A673 (cell line): ENCODE measurements around the gene ASNS. TPM values are rescaled to one million over a fixed set of nuclear protein-coding genes. Genes with fewer than 3 reads are reported as not detected.
"Not testable (repeated sequence)": the region's sequence is repeated elsewhere in the genome, so short reads cannot be mapped to it uniquely, and the experiment has no call there.

Experiments
- BruUV-seq: library from RNA; stranded (reverse); fragments of 400-500 nt; replicated peaks from 2 replicates; lab custom pipeline; 2021; lab: Mats Ljungman, UMichigan
- CTCF ChIA-PET: fragments of 300-600 bp; sonication (Branson Sonifier 250); formaldehyde crosslinking; loops from one replicate; lab custom pipeline; 2022; ENCODE audit warnings: antibody characterized with exemption; lab: Charles Lee
- POLR2A ChIA-PET: fragments of 300-600 bp; sonication (Branson Sonifier 250); formaldehyde crosslinking; loops from one replicate; lab custom pipeline; 2022; ENCODE audit warnings: antibody characterized with exemption; ENCODE audit not compliant: low non-redundant PET; lab: Charles Lee
- DNase-seq: peaks from one replicate; pipeline ENCODE4 v3.0.0-alpha.2; 2015; ENCODE audit warnings: low spot score
- H3K27ac ChIP-seq: fragments of 200-600 bp; sonication (generic); 2 replicates; pipeline ENCODE4 v1.5.1; 2016; ENCODE audit warnings: mixed run types, low read depth, mild to moderate bottlenecking, mixed read lengths, antibody characterized with exemption, low read length; ENCODE audit not compliant: poor library complexity, severe bottlenecking
- H3K27me3 ChIP-seq: fragments of 200-600 bp; sonication (generic); replicated peaks from 2 replicates; pipeline ENCODE4 v1.6.1; 2017; ENCODE audit warnings: mixed run types, low read depth, mild to moderate bottlenecking, mixed read lengths, antibody characterized with exemption, low read length; ENCODE audit not compliant: insufficient read depth, poor library complexity
- H3K36me3 ChIP-seq: fragments of 200-600 bp; sonication (generic); 2 replicates; pipeline ENCODE4 v1.6.1; 2016; ENCODE audit warnings: mixed run types, mild to moderate bottlenecking, mixed read lengths, antibody characterized with exemption, low read length; ENCODE audit not compliant: insufficient read depth, poor library complexity, severe bottlenecking
- H3K4me1 ChIP-seq: fragments of 200-600 bp; sonication (generic); 2 replicates; pipeline ENCODE4 v1.6.1; 2017; ENCODE audit warnings: mixed run types, mild to moderate bottlenecking, mixed read lengths, antibody characterized with exemption, low read length; ENCODE audit not compliant: insufficient read depth, poor library complexity, severe bottlenecking
- H3K4me3 ChIP-seq: fragments of 200-600 bp; sonication (generic); 2 replicates; pipeline ENCODE4 v1.5.1; 2016; ENCODE audit warnings: low read depth, mixed run types, mild to moderate bottlenecking, mixed read lengths, low read length; ENCODE audit not compliant: poor library complexity, severe bottlenecking
- H3K9me3 ChIP-seq: fragments of 200-600 bp; sonication (generic); 2 replicates; pipeline ENCODE4 v1.6.1; 2016; ENCODE audit warnings: mixed run types, low read depth, mild to moderate bottlenecking, mixed read lengths, antibody characterized with exemption, low read length; ENCODE audit not compliant: poor library complexity, severe bottlenecking
- EZH2 ChIP-seq: fragments of 200-600 bp; sonication (generic); IDR thresholded peaks from 2 replicates; pipeline ENCODE4 v1.6.1; 2017; ENCODE audit warnings: borderline replicate concordance, low read depth, mild to moderate bottlenecking, mixed read lengths, antibody characterized with exemption, low read length; ENCODE audit not compliant: poor library complexity, severe bottlenecking
- intact Hi-C: fragments of 100-400 bp; cut with micrococcal nuclease; formaldehyde crosslinking; loops from one replicate; pipeline ENCODE4 v1.10.0; 2022; ENCODE audit not compliant: unreplicated experiment
- total RNA-seq: library from RNA; stranded (reverse); gene quantifications from 2 replicates; pipeline ENCODE4 v1.2.3, GENCODE V29; 2021
- TF ChIP-seq, protein P1 (sequence below): fragments of 300-800, 200-600 bp; sonication (generic); conservative IDR thresholded peaks from 2 replicates; pipeline ENCODE4 v1.5.1; 2017; ENCODE audit warnings: low read depth, mild to moderate bottlenecking, antibody characterized with exemption, low read length, moderate library complexity, mixed read lengths

The ASNS gene
- total RNA-seq, 1 experiment from 2014 or later, result 104 TPM

- CTCF ChIA-PET, DNase-seq, intact Hi-C loops, H3K4me3 ChIP-seq, H3K9me3 ChIP-seq, H3K27me3 ChIP-seq, BruUV-seq, H3K4me1 ChIP-seq, H3K36me3 ChIP-seq, H3K27ac ChIP-seq, POLR2A ChIA-PET: not testable (repeated sequence)
These were observed 7.3 kb upstream of the ASNS start for GRCh38 chr7:97879527-97879926.

DNA sequence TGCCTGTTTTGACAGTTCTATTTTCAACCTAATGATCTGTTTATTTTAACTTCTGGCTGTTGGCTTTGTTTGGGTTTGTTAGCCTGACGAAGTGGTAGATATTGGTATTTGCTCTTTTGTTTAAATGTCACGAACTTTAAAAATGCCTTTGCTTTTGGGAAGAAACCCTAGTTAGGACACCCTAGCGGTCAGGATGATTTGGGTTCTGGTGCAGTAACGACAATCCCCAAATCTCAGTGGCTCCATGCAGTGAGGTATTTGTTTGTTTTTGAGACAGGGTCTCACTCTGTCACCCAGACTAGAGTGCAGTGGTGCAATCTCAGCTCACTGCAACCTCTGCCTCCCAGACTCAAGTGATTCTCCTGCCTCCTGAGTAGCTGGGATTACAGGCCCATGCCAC is 2.7 kb upstream of the ASNS start:
- DNase-seq, CTCF ChIA-PET, intact Hi-C loops, H3K27me3 ChIP-seq, H3K4me3 ChIP-seq, H3K9me3 ChIP-seq, POLR2A ChIA-PET, H3K36me3 ChIP-seq, H3K27ac ChIP-seq, BruUV-seq: not testable (repeated sequence)
- H3K4me1 ChIP-seq, result peaks cover 15% of the 10 kb centered on the region

GRCh38 chr7:97873606-97874005 is 1.4 kb upstream of the ASNS start:
- TF ChIP-seq, protein P1, sequence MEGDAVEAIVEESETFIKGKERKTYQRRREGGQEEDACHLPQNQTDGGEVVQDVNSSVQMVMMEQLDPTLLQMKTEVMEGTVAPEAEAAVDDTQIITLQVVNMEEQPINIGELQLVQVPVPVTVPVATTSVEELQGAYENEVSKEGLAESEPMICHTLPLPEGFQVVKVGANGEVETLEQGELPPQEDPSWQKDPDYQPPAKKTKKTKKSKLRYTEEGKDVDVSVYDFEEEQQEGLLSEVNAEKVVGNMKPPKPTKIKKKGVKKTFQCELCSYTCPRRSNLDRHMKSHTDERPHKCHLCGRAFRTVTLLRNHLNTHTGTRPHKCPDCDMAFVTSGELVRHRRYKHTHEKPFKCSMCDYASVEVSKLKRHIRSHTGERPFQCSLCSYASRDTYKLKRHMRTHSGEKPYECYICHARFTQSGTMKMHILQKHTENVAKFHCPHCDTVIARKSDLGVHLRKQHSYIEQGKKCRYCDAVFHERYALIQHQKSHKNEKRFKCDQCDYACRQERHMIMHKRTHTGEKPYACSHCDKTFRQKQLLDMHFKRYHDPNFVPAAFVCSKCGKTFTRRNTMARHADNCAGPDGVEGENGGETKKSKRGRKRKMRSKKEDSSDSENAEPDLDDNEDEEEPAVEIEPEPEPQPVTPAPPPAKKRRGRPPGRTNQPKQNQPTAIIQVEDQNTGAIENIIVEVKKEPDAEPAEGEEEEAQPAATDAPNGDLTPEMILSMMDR, result no peak
- no peak for TF ChIP-seq EZH2
- ChIA-PET POLR2A (no interaction called here), CTCF (no interaction called here)

DNA sequence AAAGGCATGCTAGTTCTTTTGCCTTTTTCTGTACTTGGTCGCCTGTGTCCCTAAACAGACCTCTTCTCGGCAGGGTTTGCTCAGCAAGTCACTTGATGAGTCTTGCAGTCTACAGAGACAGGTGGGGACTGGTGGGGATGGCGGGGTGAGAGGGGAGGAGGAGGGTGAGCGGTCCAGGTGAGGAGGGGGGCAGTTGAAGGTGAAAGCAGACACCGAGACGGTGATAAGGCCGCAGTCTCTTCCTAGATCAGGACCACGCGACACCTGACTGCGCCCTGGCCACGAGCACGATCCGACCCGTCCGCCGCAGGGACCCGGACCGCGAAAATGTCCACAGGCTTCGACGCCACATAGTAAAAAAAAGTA is 566 bp downstream of the ASNS start:
- intact Hi-C loops, result no loop called here
- ChIA-PET CTCF (no interaction called here), POLR2A (interaction anchor here (0.7 kb wide), 1 partner anchor 1866 kb away, joined by 23 read pairs; no protein-coding TSS in a partner anchor)
- Histone ChIP-seq H3K9me3 (no peaks in the 10 kb centered on the region), H3K36me3 (peaks cover 29% of the 10 kb centered on the region), H3K4me1 (peaks cover 15% of the 10 kb centered on the region), H3K27ac (peak overlapping the region; percentile 91), H3K27me3 (no peaks in the 10 kb centered on the region), H3K4me3 (peak overlapping the region; percentile 73)
- BruUV-seq, result no TSS peak
- no peak for TF ChIP-seq EZH2
- TF ChIP-seq, protein P1, result no peak
- no peak for DNase-seq

More at GRCh38 chr7:97873606-97874005, 1.4 kb upstream of the ASNS start:
- Histone ChIP-seq H3K36me3 (peaks cover 12% of the 10 kb centered on the region), H3K27me3 (no peaks in the 10 kb centered on the region), H3K27ac (no peak overlapping the region), H3K4me1 (peaks cover 15% of the 10 kb centered on the region), H3K9me3 (no peaks in the 10 kb centered on the region), H3K4me3 (no peak overlapping the region)
- intact Hi-C loops, result no loop called here
- no peak for DNase-seq
- BruUV-seq, result no TSS peak
